ENCODE results near the gene MAP2K6.

GRCh38 chr17:69492410-69493071 lies 78.0 kb downstream of the MAP2K6 start:
- no peak for TF ChIP-seq CTCF (conservative IDR thresholded peaks at IDR 0.05)
- TF ChIP-seq ZFX (IDR thresholded peaks at IDR 0.05): no peak

All from C4-2B (cell line).